Fibroblast of villous mesenchyme (primary cell): ENCODE data around the gene SMG9. TPM values are rescaled to one million over a fixed set of nuclear protein-coding genes. Genes with fewer than 3 reads are reported as not detected.

Source experiments
- DNase-seq: peaks from one replicate; pipeline ENCODE4 v3.0.0-alpha.2; 2010; ENCODE audit warnings: low read depth
- H3K4me3 ChIP-seq: 2 replicates; pipeline ENCODE4 v1.5.1; 2011; ENCODE audit warnings: low read depth, mild to moderate bottlenecking, low read length
- total RNA-seq: library from RNA; depleted of rRNA; stranded (reverse); fragments of >200 nt; gene quantifications from 2 replicates; pipeline ENCODE4 v1.2.3, GENCODE V29; 2012
- TF ChIP-seq, protein P1 (sequence below): IDR thresholded peaks from 2 replicates; pipeline ENCODE4 v1.5.1; 2012; ENCODE audit warnings: low read depth, mild to moderate bottlenecking, low read length; ENCODE audit not compliant: insufficient read depth

SMG9 gene
- total RNA-seq, 1 donor = 13.0 TPM

DNA sequence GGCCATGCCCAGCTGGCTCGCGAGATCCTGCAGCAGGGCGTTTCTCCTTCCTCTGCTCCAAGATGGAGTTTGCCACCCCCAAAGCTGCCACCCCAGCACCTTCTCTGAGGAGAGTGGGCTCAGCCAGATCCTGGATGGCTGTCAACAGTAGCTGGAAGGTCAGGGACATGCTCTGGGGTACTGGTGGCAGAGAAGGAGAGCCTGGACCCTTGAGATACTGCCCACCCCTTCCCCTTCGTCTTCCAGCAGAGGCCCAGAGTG lies 27.2 kb downstream of the SMG9 start:
- TF ChIP-seq, protein P1, sequence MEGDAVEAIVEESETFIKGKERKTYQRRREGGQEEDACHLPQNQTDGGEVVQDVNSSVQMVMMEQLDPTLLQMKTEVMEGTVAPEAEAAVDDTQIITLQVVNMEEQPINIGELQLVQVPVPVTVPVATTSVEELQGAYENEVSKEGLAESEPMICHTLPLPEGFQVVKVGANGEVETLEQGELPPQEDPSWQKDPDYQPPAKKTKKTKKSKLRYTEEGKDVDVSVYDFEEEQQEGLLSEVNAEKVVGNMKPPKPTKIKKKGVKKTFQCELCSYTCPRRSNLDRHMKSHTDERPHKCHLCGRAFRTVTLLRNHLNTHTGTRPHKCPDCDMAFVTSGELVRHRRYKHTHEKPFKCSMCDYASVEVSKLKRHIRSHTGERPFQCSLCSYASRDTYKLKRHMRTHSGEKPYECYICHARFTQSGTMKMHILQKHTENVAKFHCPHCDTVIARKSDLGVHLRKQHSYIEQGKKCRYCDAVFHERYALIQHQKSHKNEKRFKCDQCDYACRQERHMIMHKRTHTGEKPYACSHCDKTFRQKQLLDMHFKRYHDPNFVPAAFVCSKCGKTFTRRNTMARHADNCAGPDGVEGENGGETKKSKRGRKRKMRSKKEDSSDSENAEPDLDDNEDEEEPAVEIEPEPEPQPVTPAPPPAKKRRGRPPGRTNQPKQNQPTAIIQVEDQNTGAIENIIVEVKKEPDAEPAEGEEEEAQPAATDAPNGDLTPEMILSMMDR = no peak
- no peak overlapping the region for H3K4me3 ChIP-seq
- DNase-seq = no peak

DNA sequence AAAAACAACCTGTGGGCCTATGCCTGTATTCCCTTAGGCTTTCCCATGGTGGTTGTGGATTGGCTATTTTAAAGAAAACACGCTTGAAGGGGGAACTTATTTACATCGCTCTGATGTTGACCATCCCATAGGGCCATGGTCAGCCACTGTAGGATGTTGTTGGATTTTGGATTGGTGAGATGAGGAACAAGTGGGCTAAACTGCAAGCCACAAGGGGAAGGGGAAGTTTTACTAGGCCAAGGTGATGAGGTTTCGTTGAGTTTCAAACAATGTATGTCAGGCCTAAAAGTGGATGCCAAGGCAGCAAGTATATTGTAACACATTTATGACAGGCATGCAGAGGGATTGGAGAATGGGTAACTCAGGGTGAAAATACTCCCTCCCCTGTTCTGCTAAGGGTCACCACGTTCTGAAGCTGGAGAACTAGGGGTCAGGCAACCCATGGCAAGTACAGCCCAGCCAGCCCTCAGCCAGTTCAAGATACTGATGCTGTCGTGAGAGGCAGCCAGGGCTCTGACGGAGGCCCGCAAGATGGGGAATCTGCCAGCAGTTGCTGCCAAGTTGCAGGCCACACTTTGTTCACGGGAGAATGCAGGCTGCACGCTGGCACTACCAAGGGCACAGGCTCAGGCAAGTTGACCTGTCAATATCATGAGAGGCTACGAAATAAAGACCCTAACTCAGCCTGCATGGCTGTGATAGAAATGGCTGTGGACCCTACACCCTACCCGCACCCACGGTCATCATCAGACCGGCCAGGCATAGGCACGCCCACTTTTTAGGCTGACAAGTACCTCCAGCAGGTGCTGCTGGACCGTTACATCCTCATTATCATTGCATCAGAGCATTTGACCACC lies 27.8 kb downstream of the SMG9 start:
- no peak for DNase-seq
- no peak overlapping the region for H3K4me3 ChIP-seq
- TF ChIP-seq, protein P1 = no peak

DNA sequence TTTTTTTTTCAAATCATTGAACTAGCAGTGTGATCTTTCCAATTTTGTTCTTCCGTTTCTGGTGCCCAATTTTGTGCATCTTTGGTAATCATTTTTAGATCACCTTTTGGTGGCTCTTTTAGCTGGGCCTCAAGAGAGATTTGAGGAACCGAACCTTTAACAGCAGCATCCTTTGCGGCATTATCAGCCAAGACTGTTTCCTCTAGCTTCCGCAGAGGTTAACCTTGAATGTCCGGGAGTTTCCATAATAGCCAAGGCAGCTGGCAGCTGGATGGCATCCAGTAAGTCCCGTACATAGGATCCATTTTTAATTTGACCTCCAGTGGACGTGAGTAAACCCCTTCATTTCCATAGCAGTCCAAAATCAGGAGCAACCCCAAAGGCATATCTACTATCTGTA lies 29.3 kb downstream of the SMG9 start:
- no peak for DNase-seq
- no peak overlapping the region for H3K4me3 ChIP-seq
- TF ChIP-seq, protein P1 = no peak

DNA sequence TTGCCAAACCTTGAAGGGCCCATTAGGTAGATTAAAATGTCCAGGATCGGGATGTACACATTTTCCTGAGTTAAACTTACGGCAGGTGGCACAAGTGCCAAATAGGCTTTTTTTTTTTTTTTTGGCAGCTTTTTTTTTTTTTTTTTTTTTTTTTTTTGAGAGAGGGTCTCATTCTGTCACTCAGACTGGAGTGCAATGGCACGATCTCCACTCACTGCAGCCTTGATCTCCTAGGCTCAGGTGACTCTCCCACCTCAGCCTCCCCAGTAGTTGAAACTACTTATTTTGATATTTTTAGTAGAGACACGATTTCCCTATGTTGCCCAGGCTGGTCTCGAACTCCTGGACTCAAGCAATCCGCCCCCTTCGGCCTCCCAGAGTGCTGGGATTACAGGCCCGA lies 29.9 kb downstream of the SMG9 start:
- TF ChIP-seq, protein P1 = no peak
- H3K4me3 ChIP-seq = no peak overlapping the region
- DNase-seq = no peak

DNA sequence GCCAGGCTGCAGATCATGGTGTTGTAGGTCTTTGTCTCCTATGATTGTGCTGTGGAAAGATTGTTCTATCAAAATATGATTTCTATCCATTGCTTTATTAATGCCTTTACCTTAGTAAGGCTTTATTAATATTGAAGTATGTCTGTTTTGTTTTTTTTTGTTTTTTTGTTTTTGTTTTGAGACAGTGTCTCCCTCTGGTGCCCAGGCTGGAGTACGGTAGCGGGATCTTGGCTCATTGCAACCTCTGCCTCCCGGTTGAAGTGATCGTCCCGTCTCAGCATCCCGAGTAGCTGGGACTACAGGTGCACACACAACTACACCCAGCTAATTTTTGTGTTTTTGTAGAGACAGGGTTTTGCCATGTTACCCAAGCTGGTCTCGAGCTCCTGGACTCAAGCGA lies 31.2 kb downstream of the SMG9 start:
- TF ChIP-seq, protein P1 = peak; percentile 58
- H3K4me3 ChIP-seq = no peak overlapping the region
- peak; percentile 18 for DNase-seq

DNA sequence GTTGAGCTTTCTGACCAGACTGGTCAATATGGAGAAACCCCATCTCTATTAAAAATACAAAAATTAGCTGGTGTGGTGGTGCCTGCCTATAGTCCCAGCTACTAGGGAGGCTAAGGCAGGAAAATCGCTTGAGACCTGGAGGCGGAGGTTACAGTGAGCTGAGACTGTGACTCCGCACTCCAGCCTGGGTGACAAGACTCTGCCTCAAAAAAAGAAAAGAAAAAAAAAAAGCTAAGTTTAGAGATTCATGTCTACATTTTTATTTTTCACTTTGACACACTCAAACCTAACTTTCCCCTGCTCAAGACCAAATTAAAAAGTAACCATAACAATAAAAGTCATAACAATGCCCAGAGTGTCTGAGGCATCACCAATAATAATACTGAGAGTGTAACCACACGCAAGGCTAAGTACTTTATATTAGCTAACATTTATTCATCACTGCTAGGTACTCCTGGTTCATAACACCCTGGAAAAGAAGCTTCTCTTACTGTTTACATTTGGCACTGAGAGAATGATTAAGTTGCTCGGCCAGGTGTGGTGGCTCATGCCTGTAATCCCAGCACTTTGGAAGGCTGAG lies 33.2 kb downstream of the SMG9 start:
- H3K4me3 ChIP-seq = no peak overlapping the region
- no peak for DNase-seq
- TF ChIP-seq, protein P1 = no peak
